Naive thymus-derived CD4-positive, alpha-beta T cell (primary cell): ENCODE data around the gene TFRC. TPM values are rescaled to one million over a fixed set of nuclear protein-coding genes. Genes with fewer than 3 reads are reported as not detected.

Source experiments
- ATAC-seq: fragments of 150-1000 bp; cut with Tn5 transposase; 2 replicates; pipeline ENCODE4 v1.10.0; 2021; ENCODE audit warnings: mild to moderate bottlenecking, moderate library complexity
- CTCF ChIA-PET: fragments of 350-600 bp; sonication (Branson Sonifier 250); formaldehyde crosslinking; loops from one replicate; lab custom pipeline; 2021; ENCODE audit warnings: antibody characterized with exemption; lab: Charles Lee
- POLR2A ChIA-PET: fragments of 350-600 bp; sonication (Branson Sonifier 250); formaldehyde crosslinking; loops from one replicate; lab custom pipeline; 2021; ENCODE audit warnings: antibody characterized with exemption, inconsistent platforms; lab: Charles Lee
- DNase-seq, 9 donors: peaks; one replicate each; pipeline versions ENCODE4 v3.0.0 to v3.0.0-alpha.2; 2020 to 2022; ENCODE audit warnings: mixed read lengths in 1 of 9
- H3K27ac ChIP-seq: one replicate; pipeline ENCODE4 v1.7.0; 2013; ENCODE audit warnings: mild to moderate bottlenecking, low read depth, low read length, moderate library complexity
- H3K27me3 ChIP-seq, 2 donors: one replicate each; pipeline ENCODE4 v1.7.0; 2013; ENCODE audit warnings: low read length in 2 of 2, mild to moderate bottlenecking in 2 of 2, moderate library complexity in 2 of 2; ENCODE audit not compliant: control insufficient read depth in 2 of 2, insufficient read depth in 2 of 2
- H3K36me3 ChIP-seq, 3 experiments: 1 replicate in 2 of 3; 2 replicates in 1 of 3; pipeline ENCODE4 v1.7.0; 2013; ENCODE audit warnings: low read length in 3 of 3, mild to moderate bottlenecking in 3 of 3, moderate library complexity in 1 of 3; ENCODE audit not compliant: insufficient read depth in 3 of 3, control insufficient read depth in 2 of 3
- H3K4me1 ChIP-seq, 2 donors: one replicate each; pipeline ENCODE4 v1.7.0; 2013; ENCODE audit warnings: low read length in 2 of 2, mild to moderate bottlenecking in 2 of 2, moderate library complexity in 1 of 2; ENCODE audit not compliant: control insufficient read depth in 2 of 2, insufficient read depth in 2 of 2
- H3K4me3 ChIP-seq: 2 replicates; pipeline ENCODE4 v1.7.0; 2013; ENCODE audit warnings: mild to moderate bottlenecking, low read length
- H3K9me3 ChIP-seq, 3 experiments: 1 replicate in 2 of 3; 2 replicates in 1 of 3; pipeline ENCODE4 v1.7.0; 2013; ENCODE audit warnings: low read length in 3 of 3; ENCODE audit not compliant: control insufficient read depth in 2 of 3
- H3K27ac Mint-ChIP-seq, 9 donors: one replicate each; pipeline ENCODE4 v1.8.0; 2020 to 2022; ENCODE audit warnings: mixed read lengths in 9 of 9, mild to moderate bottlenecking in 8 of 9, moderate library complexity in 5 of 9, inconsistent platforms in 2 of 9
- H3K27me3 Mint-ChIP-seq, 5 donors: one replicate each; pipeline ENCODE4 v1.8.0; 2021 to 2022; ENCODE audit warnings: mixed read lengths in 5 of 5, mild to moderate bottlenecking in 1 of 5
- H3K36me3 Mint-ChIP-seq, 5 donors: one replicate each; pipeline ENCODE4 v1.8.0; 2020 to 2022; ENCODE audit warnings: mixed read lengths in 5 of 5, mild to moderate bottlenecking in 3 of 5, inconsistent platforms in 1 of 5
- H3K4me1 Mint-ChIP-seq, 7 donors: one replicate each; pipeline ENCODE4 v1.8.0; 2020 to 2022; ENCODE audit warnings: mixed read lengths in 7 of 7, mild to moderate bottlenecking in 3 of 7, inconsistent platforms in 1 of 7
- H3K4me3 Mint-ChIP-seq, 10 donors: one replicate each; pipeline ENCODE4 v1.8.0; 2020 to 2022; ENCODE audit warnings: mild to moderate bottlenecking in 10 of 10, mixed read lengths in 10 of 10, moderate library complexity in 6 of 10, inconsistent platforms in 2 of 10
- H3K9me3 Mint-ChIP-seq, 11 donors: one replicate each; pipeline ENCODE4 v1.8.0; 2020 to 2022; ENCODE audit warnings: mixed read lengths in 11 of 11, mild to moderate bottlenecking in 4 of 11, inconsistent platforms in 1 of 11, moderate library complexity in 1 of 11
- intact Hi-C, 2 donors: fragments of 100-400 bp; cut with micrococcal nuclease; formaldehyde crosslinking; loops; one replicate each; pipeline ENCODE4 v1.15.1; 2023
- polyA plus RNA-seq, 2 donors: library from polyadenylated mRNA; unstranded; fragments of 300-500 nt; fragmentation: Illumina TruSeq; gene quantifications; one replicate each; pipeline ENCODE4 v1.2.3, GENCODE V29; 2021
- total RNA-seq, 6 experiments: library from RNA in 5 of 6; stranded (reverse) in 5 of 6; gene quantifications; 1 replicate in 5 of 6; 2 replicates in 1 of 6; pipeline ENCODE4 v1.2.3 and lab custom pipeline; 2021 to 2026

TFRC gene
- total RNA-seq = 100 to 1,000 TPM in 3 of 5 experiments, 10 to 100 TPM in 2; 51.3 to 417 (median 144) TPM
- polyA plus RNA-seq = 10 to 100 TPM; 12.6 to 23.7 TPM
- total RNA-seq (lab: John Stamatoyannopoulos, UW) = 344 reads per million, percentile 97 among the genes with 10 or more reads in this experiment

DNA sequence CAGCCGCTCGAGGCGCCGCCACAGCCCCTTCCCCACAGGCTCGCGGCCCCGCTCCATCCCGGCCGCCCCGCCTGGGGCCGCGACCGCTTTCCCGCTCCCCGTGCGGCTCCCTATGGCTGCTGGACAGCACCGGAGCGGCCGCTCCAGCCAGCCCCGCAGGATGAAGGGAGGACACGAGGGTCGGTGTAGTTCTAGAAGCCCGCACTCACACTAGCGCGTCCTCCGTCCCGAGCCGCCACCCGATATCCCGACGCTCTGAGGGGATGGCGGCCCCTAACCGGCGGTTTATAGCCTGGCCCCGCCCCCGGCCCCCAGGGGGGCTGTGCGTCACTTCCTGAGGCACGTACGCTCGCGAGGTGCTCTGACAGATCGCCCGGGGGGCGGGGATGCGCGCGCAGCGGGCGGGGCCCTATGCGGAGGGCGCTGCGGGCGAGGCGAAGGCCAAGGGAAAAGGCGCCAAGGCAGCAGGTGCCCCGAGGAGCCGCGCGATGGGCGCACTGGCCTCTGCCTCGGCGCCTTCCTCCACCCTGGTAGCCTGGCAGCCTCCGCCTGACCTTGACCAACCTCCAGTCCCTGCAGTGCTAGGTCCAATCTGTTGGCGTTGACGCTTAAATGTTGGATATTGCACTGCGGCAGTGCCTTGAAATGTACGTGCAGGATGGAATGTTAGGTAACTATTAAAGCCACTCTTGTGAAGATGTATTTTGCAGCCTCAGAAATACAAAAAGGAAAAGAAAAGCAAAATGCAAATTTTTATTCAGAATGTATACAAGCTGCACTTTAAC, at the start of gene TFRC:
Gene TFRC (minus strand): TSS at position 257 of the 785 bp plus-strand sequence. CDS start 4,991 bp downstream, outside the sequence.
- Histone ChIP-seq H3K9me3 (no peaks in the 10 kb centered on the region), H3K4me1 (peaks cover 17 to 25% of the 10 kb centered on the region in 2 donors), H3K27ac (peak within 1 kb of the TSS; percentile 96), H3K4me3 (peak within 1 kb of the TSS; percentile 70), H3K27me3 (no peaks in the 10 kb centered on the region), H3K36me3 (peaks cover 0 to 5% (median under 1%) of the 10 kb centered on the region in 3 experiments)
- CTCF ChIA-PET = no interaction called here
- intact Hi-C loops = loop anchor here (1.0 to 10.0 kb wide), 16 partner anchors 9 to 659 kb away; partner anchors contain the start of genes RNF168 (in 2 of the 2), UBXN7 (in 2 of the 2), CEP19 (in 1 of the 2) and DYNLT2B (in 1 of the 2)
- DNase-seq (peak; percentile 92 to 98 (median 95)), ATAC-seq (peak; percentile 98)
- H3K36me3 Mint-ChIP-seq = peaks cover 0 to 25% (median 0%) of the 10 kb centered on the region in 5 donors
- peak within 1 kb of the TSS; percentile 86 to 99 (median 95) for H3K27ac Mint-ChIP-seq
- no peaks in the 10 kb centered on the region for H3K27me3 Mint-ChIP-seq
- peaks cover 22 to 46% (median 39%) of the 10 kb centered on the region in 7 donors for H3K4me1 Mint-ChIP-seq
- peak within 1 kb of the TSS; percentile 89 to 100 (median 96) for H3K4me3 Mint-ChIP-seq
- POLR2A ChIA-PET = interaction anchor here (1.1 to 5.8 kb wide), 3 partner anchors 9 to 98 kb away, joined by 3 to 40 read pairs (median 7); no protein-coding TSS in a partner anchor
- H3K9me3 Mint-ChIP-seq = peaks cover 0 to 4% (median 0%) of the 10 kb centered on the region in 11 donors

DNA sequence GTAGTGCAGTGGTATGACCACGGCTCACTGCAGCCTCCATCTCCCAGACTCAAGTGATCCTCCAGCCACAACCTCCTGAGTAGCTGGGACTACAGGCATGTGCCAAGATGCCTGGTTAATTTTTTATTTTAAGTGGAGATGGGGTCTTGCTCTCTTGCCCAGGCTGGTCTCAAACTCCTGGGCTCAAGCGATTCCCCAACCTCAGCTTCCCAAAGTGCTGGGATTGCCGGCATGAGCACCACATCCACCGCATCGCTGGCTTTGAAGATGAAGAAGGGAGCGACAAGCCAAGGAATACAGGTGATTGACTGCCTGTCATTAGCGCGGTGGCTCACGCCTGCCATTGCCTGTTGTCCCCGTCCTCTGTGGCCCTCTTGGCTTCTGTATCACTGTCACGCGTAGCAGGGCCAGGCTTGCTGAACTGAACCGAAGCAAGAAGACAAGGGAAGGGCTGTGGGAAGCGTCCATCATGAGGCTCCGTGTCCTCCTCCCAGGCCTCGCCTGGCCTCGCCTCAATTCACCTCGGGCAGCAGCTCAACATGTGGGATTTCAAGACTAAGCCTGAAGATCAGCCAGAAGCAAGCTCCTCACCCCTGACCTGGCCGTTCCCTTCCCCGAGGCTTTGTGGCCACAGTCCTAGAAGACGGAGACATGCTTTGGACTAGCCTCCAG, 46.4 kb upstream of the TFRC start:
- H3K4me3 ChIP-seq = no peak overlapping the region
- no peaks in the 10 kb centered on the region for H3K36me3 ChIP-seq
- ChIA-PET CTCF (no interaction called here), POLR2A (no interaction called here)
- intact Hi-C loops = no loop called here
- H3K27ac Mint-ChIP-seq = peak overlapping the region in 2 of 9 donors; percentile 70 to 77
- H3K4me1 ChIP-seq = peaks cover 0 to 17% of the 10 kb centered on the region in 2 donors
- H3K4me1 Mint-ChIP-seq = peaks cover 0 to 25% (median 10%) of the 10 kb centered on the region in 7 donors
- H3K9me3 ChIP-seq = no peaks in the 10 kb centered on the region
- H3K36me3 Mint-ChIP-seq = peaks cover 0 to 9% (median 0%) of the 10 kb centered on the region in 5 donors
- DNase-seq (no peak), ATAC-seq (no peak)
- no peak overlapping the region for H3K4me3 Mint-ChIP-seq
- H3K27me3 Mint-ChIP-seq = no peaks in the 10 kb centered on the region
- H3K9me3 Mint-ChIP-seq = peaks cover 0 to 5% (median 0%) of the 10 kb centered on the region in 11 donors
- no peaks in the 10 kb centered on the region for H3K27me3 ChIP-seq
- H3K27ac ChIP-seq = no peak overlapping the region

DNA sequence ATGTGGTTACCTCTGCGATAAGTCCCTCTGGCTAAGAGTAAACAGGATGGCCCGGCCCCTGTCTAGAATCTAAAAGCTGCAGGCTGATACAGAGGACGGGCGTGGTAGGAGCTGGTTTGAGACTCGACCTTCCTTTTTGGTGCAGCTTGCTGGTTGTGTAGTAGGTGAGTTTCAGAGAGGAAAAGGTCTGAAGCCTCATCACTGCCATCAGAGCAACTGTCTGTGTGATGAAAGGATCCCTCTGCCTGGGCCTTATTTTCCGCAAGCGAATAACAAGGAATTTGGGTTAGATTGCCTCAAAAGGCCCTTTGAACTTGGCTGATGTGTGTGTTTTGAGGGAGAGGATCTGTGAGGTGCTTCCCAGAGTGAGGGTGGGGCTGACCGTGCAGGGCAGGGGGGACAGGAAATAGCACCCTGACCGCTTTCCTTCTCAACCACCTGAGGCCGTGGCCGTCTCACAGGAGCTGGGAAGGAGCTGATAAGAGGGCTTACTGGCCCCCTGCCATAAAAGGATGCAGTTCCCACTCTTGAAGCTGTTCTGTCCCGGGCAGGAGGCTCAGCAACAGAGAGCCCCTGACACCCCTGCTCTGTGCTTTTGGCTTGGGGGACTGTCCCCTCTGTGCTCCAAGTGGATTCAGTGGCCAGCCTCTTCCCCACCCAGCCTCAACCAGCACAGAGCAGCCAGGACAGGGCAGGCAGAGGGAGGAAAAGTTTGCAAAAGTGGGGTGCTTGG, 45.6 kb upstream of the TFRC start:
- peaks cover 0 to 12% (median 0%) of the 10 kb centered on the region in 5 donors for H3K36me3 Mint-ChIP-seq
- no peak overlapping the region for H3K27ac ChIP-seq
- peaks cover 0 to 5% (median 0%) of the 10 kb centered on the region in 11 donors for H3K9me3 Mint-ChIP-seq
- ChIA-PET CTCF (no interaction called here), POLR2A (no interaction called here)
- intact Hi-C loops = no loop called here
- peak overlapping the region in 5 of 9 donors; percentile 18 to 94 (median 37) for H3K27ac Mint-ChIP-seq
- no peak overlapping the region for H3K4me3 ChIP-seq
- DNase-seq (peak in 1 of 9 donors; percentile 42), ATAC-seq (peak; percentile 48)
- H3K9me3 ChIP-seq = no peaks in the 10 kb centered on the region
- H3K27me3 Mint-ChIP-seq = no peaks in the 10 kb centered on the region
- H3K36me3 ChIP-seq = no peaks in the 10 kb centered on the region
- H3K4me1 Mint-ChIP-seq = peaks cover 5 to 29% (median 16%) of the 10 kb centered on the region in 7 donors
- H3K4me3 Mint-ChIP-seq = peak overlapping the region in 1 of 10 donors; percentile 75
- peaks cover 0 to 17% of the 10 kb centered on the region in 2 donors for H3K4me1 ChIP-seq
- no peaks in the 10 kb centered on the region for H3K27me3 ChIP-seq

DNA sequence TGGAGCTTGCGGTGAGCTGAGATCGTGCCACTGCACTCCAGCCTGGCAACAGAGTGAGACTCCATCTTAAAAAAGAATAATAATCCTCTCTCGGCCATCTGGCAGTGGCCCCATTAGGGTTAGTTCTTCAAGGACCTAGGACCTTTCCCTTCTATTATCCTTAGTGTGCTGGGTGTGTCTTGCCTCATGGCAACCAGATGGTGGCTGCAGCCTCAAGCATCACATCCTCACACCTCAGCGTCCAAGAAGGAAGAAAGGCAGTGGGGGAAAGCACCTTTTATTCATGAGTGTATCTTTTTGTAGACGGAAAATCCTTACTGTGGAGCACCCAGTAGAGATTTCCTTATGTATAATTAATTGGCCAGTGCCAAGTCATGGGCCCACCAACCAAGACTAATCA, 42.7 kb upstream of the TFRC start:
- Histone ChIP-seq H3K9me3 (no peaks in the 10 kb centered on the region), H3K27ac (no peak overlapping the region), H3K27me3 (no peaks in the 10 kb centered on the region), H3K36me3 (no peaks in the 10 kb centered on the region), H3K4me3 (no peak overlapping the region), H3K4me1 (peaks cover 10 to 28% of the 10 kb centered on the region in 2 donors)
- no peak overlapping the region for H3K27ac Mint-ChIP-seq
- H3K9me3 Mint-ChIP-seq = peaks cover 0 to 5% (median 0%) of the 10 kb centered on the region in 11 donors
- no peak overlapping the region for H3K4me3 Mint-ChIP-seq
- CTCF ChIA-PET = interaction anchor here (1.5 kb wide), 1 partner anchor 51 kb away, joined by 4 read pairs; no protein-coding TSS in a partner anchor
- POLR2A ChIA-PET = no interaction called here
- ATAC-seq (no peak), DNase-seq (no peak)
- peaks cover 0 to 12% (median 0%) of the 10 kb centered on the region in 5 donors for H3K36me3 Mint-ChIP-seq
- H3K4me1 Mint-ChIP-seq = peaks cover 15 to 51% (median 38%) of the 10 kb centered on the region in 7 donors
- intact Hi-C loops = no loop called here
- H3K27me3 Mint-ChIP-seq = no peaks in the 10 kb centered on the region

DNA sequence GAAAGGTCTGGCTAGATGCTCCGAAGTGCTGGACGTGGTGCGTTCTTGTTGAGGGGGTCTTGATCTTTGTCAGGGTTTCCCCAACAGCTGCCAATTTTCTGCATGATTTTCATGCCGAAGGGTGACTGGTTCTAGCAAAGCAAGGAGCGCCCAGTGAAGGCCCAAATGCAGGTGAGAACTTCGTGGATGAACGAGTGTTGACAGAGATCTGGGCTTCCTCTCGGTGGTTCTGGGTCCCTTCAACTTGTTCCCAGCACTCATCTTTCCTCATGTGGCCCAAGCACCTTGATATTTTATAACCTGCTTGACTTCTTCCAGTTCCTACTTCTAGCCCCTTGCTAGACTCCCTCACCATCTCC, 40.8 kb upstream of the TFRC start:
- CTCF ChIA-PET = interaction anchor here (0.8 kb wide), 1 partner anchor 406 kb away, joined by 3 read pairs; no protein-coding TSS in a partner anchor
- Histone ChIP-seq H3K9me3 (no peaks in the 10 kb centered on the region), H3K36me3 (no peaks in the 10 kb centered on the region), H3K4me3 (no peak overlapping the region), H3K27me3 (no peaks in the 10 kb centered on the region), H3K27ac (no peak overlapping the region), H3K4me1 (peaks cover 10 to 24% of the 10 kb centered on the region in 2 donors)
- Mint-ChIP-seq H3K4me1 (peaks cover 14 to 50% (median 37%) of the 10 kb centered on the region in 7 donors), H3K36me3 (peaks cover 0 to 12% (median 0%) of the 10 kb centered on the region in 5 donors), H3K27ac (peak overlapping the region in 1 of 9 donors; percentile 64), H3K4me3 (no peak overlapping the region), H3K27me3 (no peaks in the 10 kb centered on the region), H3K9me3 (peaks cover 0 to 5% (median 0%) of the 10 kb centered on the region in 11 donors)
- POLR2A ChIA-PET = no interaction called here
- intact Hi-C loops = no loop called here
- ATAC-seq (no peak), DNase-seq (no peak)
